NCI-H1105 (cell line): ENCODE results near the gene GPR142.

Experiments used
- DNase-seq: peaks from one replicate; lab custom pipeline; 2025; lab: John Stamatoyannopoulos, UW

GPR142 gene

GRCh38 chr17:74369665-74370490 lies 2.6 kb downstream of the GPR142 start:
- no peak for DNase-seq

GRCh38 chr17:74371653-74372147 lies 4.4 kb downstream of the GPR142 start:
- DNase-seq, result no peak

- no peak for DNase-seq
Measured at GRCh38 chr17:74372426-74372825, 5.1 kb downstream of the GPR142 start.

GRCh38 chr17:74373838-74374606 lies 6.7 kb downstream of the GPR142 start:
- no peak for DNase-seq

GRCh38 chr17:74374858-74375257 lies 7.6 kb downstream of the GPR142 start:
- DNase-seq, result no peak

GRCh38 chr17:74379495-74380085 lies 12.3 kb downstream of the GPR142 start:
- peak; percentile 71 for DNase-seq

GRCh38 chr17:74380086-74380958 lies 13.0 kb downstream of the GPR142 start:
- no peak for DNase-seq

GRCh38 chr17:74380959-74381808 lies 13.9 kb downstream of the GPR142 start:
- DNase-seq, result no peak

- DNase-seq, result no peak
Measured at GRCh38 chr17:74383141-74383540, 15.8 kb downstream of the GPR142 start.

- DNase-seq, result no peak
Measured at GRCh38 chr17:74385201-74385600, 17.9 kb downstream of the GPR142 start.

- no peak for DNase-seq
Measured at GRCh38 chr17:74386386-74386785, 19.1 kb downstream of the GPR142 start.

- no peak for DNase-seq
Measured at GRCh38 chr17:74387365-74388218, 20.3 kb downstream of the GPR142 start.

GRCh38 chr17:74389084-74389753 lies 21.9 kb downstream of the GPR142 start:
- DNase-seq, result no peak

- DNase-seq, result no peak
Measured at GRCh38 chr17:74389937-74390679, 22.8 kb downstream of the GPR142 start.

GRCh38 chr17:74390680-74391653 lies 23.7 kb downstream of the GPR142 start:
- DNase-seq, result no peak

- no peak for DNase-seq
Measured at GRCh38 chr17:74391771-74392170, 24.5 kb downstream of the GPR142 start.

GRCh38 chr17:74392848-74393247 lies 25.5 kb downstream of the GPR142 start:
- DNase-seq, result no peak
